GM19452 (cell line): Measurements from ENCODE around the gene EVA1B.

ENCODE experiments used
- ATAC-seq: cut with Tn5 transposase; IDR thresholded peaks from one replicate; pipeline ENCODE4 v1.9.1; 2021; ENCODE audit not compliant: unreplicated experiment

EVA1B gene

DNA sequence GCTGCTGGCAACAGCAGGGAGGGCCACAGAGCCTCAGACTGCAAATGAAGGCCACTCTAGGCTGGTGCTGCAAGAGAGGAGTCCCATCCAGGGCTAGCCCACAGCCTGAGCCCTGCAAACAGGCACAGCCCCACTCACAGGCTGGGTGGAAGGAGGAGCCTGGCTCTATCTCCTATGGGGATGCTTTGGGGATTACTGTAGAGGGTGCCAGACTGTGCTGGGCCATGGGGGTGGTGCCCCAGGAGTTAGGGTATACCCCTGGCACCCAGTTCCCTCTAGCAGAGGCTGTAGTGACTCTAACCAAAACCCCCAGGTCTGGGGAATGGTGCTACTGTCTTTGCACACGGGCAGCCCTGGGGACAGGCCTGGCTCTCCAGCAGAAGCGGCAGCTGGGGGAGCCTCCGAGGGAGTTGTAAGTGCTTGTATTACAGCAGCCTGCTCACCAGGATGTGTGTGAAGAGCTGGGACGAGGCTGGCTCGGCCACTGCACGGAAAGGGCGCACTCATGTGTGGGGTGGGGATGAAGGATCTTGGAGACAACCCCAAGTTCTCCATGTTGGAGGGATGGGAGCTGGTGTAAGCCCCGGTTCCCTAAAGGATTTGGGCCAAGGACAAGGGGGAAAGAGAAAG is 23.4 kb upstream of the EVA1B start:
- ATAC-seq: no peak

DNA sequence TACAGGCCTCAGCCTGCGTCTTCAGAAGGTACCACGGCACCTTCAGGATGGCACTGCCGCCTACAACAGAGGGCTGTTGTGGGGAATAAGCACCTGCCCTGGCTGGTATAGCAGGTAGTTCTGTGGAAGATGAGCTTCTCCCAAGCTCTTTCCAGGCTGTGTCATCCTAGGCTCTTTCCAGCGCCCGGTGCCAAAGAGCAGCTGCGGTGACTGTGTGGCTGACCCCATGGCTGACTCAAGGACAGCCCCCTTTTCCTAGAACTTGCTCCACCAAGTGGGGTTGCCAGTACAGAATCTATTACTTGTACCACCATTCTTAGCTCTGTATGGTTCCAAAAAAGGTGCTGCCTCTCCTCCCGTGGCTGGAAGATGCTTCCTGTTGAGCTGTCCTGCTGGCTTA is 21.9 kb upstream of the EVA1B start:
- ATAC-seq: no peak

DNA sequence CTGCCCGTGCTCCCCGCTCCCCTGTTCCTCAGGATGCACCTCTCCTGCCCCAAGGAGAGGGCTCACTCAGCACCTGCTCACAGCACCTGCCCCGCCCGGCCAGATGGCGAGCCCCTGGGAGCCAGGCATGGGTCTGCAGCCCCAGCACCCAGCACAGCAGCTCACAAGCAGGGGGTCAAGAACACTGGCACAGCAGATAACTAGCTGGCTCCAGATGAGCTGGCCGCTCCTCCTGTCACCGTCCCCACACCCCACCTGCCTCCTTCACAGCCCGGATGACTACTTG is 20.9 kb upstream of the EVA1B start:
- no peak for ATAC-seq

DNA sequence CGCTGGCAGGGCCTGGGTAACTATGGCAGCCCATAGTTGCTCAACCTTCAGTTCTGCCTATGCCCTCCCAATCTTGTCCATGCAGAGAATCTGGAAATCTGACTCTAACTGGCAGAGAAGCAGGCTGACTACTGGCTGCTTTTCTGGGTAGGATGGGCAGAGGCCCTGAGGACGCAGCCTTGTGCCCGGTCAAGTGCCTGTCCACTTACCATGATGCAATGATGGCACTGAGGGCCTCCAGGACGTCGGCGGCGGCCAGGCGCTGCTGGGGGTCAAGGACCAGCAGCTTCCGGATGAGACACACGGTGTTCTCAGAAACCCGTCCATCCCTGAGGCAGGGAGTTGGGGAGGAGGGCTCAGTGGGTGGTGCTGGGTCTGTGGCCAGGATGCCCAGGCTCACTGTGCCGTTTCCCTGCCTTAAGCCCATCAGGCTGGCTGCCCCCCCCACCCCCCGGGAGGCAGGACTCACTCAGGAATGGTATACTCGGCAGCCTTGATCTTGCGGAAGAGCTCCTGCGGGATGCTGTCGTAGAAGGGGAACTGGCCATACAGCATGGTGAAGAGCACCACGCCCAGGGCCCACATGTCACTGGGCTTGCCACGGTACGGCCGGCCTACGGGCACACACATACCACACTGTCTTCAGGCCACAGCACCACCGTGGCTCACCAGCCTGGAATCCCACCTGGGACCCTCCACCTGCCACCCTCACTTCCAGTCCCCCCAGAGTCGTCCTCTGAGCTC is 20.4 kb upstream of the EVA1B start:
- no peak for ATAC-seq

DNA sequence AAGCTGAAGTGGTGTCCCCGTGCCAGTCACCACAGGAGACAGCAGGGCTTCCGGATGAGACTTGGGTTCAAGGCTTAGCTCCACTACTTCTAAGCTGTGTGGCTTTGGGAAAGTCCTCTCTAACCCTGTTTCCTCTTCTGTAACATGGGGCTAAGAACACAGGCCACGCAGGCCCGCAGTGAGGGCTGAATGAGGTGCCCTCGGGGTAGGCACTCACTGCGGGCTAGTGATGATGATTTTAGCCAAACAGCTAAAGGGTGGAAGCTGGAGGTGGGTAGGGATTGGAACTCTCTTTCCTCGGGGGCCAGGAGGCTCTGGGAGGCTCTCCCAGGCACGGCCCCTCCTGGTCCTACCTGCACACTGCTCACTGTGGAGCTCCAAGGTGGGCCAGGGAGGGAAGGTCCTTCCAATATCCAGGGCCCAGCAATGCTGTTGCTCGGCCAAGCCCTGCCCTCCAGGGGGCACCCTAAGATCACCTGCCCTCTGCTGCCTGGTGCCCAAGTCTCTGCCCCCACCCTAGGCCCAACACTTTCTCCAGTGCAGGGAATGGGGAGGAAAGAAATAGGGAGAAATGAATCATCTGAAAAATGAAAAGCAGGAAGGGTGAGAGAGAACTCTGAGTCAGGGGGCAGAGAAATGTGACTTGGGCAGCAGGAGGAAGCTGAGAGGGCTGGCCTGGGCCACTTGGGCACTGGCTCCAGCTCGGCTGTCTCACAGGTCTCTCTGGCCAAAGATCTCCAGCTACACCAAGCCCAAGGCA is 19.2 kb upstream of the EVA1B start:
- no peak for ATAC-seq

DNA sequence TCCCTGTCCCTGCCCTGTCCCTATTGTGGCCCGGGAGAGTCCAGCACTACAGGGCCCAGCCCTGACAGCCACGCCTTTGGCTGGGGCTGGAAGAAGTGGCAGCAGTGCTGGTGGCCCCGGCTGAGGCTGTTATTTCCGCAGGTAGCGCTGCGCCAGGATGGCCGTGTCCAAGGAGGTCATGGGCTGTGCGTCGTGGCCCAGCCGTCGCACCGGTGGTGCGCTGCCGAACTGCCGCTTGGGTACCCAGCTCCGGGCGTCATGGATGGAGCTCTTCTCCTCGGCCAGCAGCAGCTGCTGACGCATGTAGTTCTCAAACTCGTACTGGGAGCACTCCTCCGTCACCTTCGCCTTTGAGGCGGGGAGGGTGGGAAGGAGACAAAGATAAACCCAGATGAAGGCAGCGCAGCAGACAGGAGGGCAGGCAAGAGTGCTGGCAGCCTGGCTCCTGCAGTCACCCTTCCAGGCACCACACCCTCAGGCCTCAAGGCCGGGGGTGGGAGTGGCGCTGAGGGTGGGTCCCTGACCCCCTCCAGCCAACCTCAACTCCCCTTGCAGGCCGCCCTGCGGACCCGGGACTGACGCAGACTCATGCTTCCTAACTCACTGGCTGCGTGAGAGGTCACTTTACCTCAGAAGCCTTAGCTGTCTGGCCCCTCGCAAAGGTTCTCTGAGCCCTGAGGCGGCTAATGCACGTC is 18.3 kb upstream of the EVA1B start:
- ATAC-seq: no peak

DNA sequence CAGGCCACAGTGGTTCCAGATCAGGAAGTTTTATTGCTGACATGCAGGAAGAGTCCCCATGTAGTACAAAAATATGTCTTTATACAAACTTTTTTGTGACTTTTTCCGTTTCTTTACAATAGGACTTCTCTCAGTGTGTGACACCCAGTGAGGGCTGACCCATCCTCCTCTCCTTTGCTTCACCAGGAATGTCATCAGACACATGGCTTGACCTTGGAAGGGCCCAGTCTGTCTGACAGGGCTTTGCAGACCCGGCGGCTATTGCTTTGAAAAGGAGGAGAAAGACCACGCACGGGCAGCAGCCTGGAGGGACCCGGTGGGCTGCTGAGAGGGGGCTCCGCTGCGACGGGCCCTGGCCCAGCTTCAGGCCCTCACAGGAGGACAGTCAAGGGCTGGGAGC is 16.2 kb upstream of the EVA1B start:
- no peak for ATAC-seq

DNA sequence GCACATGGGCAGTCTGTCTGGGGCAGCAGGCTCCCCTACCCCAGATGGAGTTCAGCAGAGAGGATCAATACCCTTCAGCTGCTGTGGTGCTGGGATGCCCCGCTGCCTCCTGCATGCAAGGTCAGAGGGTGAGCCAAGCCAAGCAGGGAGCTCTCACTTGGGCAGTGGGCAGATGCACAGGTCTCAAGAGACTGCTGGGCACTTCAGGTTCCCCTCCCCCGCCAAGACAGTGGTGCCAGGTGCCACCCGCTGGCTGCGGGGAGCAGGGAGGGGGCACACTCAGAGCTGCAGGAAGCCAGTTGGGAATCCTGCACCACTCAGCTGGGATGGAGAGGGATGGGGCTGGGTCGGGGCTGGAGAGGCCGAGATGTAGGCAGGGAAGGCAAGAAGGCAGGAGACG is 15.8 kb upstream of the EVA1B start:
- no peak for ATAC-seq

DNA sequence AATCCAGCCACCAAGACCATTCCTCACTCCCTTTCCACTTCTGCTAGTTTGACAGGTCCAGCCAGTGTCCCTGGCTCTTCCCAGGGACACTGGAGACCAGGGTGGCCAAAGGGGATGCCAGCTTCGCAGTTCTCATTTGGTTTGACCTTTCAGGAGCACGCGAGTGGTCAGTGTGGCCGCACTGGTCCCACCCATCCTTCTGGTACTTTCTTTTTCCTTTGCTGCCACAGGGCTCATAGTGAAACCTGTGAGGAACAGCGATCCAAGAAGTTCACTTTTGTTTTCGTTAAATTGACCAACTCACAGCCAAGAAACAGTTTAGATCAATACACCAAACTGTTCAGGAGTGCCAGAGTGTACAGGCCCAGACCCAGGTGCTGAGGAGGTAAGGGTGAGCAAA is 14.4 kb upstream of the EVA1B start:
- no peak for ATAC-seq

DNA sequence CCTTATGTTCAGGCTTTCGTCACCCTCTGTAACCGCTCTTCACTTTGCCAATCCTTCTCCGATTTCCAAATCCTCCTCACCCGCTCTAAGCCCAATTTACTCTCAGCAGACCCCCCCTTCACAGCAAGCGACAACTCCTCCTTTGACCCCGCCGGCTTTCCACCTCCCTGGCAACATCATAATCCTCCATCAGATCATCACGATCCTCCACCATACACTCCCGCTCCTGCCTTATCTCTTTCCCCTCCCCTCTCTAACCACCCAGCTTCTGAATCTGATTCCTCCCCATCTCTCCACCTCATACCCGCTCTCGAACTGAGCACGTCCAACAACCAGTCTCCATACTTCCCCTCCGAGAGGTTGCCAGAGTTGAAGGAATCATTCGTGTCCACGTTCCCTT is 7.5 kb upstream of the EVA1B start:
- ATAC-seq: no peak

DNA sequence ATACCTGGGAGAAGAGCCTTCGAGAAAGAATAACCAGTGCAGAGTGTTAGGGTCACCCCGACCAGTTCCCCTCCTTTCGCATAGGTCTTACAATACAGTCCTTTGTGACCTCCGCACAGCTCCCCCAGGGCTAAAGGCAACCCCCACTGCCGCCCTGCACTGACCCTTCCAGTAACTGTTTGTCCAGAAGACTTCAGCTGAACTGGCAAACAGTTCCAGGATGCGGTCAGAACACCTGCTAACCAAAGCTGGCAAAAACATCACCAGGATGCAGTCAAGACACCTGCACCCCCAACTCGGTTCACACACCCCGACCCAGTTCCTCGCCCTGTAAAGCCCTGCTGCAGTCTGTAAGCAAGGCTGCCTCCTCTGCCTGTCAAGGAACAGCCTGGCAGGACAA is 6.4 kb upstream of the EVA1B start:
- ATAC-seq: no peak

DNA sequence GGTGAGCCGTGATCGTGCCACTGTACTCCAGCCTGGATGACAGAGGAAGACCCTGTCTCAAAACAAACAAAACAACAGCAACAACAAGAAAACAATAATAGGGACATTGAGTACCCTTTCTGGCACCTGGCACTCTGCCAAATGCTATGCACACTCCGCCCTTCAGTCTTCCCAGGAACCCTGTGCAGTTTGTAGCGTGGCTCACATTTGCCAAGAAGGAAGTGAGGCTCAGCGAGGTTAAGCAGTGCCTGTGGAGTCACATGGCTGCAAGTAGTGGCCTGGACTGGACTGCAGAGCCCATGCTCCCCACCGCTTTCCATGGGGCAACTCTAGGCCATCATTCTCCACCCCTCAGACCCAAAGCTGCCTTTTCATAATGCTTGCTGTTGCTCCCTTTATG is 5.3 kb upstream of the EVA1B start:
- no peak for ATAC-seq

DNA sequence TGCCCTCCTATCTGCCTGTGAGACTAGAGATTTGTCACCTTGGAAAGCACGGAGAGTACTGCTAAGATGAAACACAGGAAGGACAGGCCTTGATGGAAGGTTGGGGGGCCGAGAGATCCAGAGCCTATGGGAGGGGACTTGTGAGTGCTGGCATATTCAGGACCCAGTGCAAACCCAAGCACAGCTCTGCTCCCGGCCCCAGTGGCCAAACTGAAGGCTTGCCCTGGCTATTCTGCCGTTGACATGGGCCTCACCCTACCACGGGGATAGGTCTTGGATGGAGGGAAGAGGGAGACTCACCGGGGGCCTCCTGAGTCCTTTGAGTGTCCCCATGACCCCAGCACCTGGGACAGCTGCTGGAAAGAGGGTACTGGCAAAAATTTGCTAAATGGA is 4.6 kb upstream of the EVA1B start:
- ATAC-seq: no peak

DNA sequence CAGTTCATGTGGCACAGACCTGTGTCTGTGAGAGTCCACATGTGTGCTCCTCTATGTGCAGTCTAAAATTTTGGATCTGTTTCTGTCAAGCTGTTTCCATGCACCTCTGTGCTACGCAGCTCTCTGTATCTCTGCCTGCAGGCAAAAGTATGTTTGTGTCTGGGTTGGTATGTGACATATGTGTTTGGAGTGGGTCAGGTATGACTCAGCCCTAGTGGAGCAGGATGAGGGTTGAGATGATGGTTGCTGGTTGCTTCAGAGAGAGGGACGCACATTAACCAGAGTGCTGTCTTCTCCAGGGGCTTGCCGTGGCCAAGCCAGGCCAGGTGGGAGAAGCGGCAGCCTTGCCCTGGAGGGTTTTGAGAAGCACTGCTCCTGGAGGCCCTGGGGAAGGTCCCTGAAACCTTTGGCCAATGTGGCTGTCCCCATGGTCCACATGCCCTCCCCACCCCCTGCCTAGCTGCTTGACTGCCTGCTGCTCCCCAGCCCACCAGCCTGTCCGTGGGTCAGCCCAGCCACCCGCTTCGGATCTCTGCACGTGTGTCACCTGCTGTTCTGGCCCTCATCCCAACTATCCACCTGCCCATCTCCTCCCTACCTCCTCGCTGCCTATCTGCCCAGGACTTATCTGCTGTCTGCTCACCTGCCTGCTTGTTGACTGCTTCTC is 4.1 kb upstream of the EVA1B start:
- ATAC-seq: no peak

DNA sequence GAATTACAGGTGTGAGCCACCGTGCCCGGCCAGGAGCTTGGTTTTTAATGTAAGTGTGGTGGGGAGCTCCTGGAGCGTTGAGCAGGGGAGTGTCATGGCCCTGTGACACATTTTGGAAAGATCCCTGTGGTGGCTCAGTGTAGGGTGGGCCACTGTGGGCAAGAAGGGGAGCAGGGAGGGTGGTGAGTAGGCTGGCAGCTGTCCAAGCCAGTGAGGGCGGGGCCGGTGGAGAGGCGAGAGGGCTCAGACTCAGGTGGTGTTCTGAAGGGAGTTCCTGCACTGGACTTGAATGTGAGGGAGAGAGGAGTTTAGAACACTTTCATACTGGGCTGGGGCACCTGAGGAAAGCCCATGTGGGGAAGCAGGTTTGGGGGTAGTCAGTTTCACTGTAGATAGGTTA is 3.1 kb upstream of the EVA1B start:
- no peak for ATAC-seq

DNA sequence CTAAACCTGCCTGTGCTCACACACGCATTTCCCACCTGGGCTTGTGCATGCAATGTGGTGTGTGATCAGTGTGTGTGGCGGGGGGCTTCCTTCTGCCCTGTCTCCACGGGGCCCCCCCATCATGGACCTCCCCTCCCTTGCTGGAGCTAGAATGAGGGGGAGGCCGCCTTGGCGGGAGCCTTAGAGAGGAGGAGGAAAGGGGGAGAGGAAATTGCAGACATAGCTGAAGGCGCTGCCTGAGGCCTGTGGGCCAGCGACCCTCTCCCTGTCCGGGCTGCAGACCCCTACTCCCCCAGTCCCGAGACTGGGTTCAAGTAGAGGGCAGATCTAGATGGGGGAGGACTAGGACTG is 883 bp upstream of the EVA1B start:
- ATAC-seq: no peak

DNA sequence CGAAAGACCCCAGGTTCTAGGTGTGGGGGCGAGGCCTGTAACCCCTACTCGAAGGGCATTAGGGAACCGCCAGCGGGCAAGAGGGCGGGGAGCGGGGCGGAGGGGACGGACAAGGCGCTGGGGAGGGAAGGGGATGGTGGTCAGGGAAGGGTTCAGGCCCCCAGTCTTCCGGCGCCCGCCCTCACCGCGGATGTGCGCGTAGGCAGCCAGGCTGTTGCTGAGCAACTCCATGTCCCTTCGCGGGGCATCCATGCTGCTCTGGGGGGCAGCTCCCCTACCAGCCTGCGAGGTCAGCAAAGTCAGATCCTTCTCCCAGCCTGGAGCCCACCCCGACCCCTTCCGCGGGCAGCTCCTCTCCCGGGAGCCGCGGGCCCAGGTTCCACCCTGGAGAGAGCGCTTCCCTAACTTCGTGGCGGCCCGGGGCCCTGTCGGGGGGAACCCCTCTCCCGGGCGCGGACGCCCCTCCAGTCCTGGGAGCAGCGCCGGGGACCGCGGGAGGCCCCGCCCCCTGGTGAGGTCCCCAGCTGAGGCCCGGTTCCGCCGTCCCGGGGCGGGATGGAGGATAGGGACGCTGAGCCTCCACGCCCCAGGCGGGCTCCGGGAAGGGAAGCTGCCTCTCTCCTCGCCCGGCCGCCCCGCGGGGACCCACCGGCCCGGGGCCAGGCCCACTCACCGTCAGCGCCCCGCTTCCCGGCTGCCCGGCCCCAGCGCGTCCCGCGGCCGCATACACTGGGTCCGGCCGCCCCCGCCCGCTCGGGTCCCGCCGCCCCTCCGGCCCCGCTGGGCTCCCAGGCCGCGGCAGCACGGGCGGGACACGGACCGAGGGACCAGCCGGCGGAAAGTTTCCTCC is 434 bp downstream of the EVA1B start:
- no peak for ATAC-seq

DNA sequence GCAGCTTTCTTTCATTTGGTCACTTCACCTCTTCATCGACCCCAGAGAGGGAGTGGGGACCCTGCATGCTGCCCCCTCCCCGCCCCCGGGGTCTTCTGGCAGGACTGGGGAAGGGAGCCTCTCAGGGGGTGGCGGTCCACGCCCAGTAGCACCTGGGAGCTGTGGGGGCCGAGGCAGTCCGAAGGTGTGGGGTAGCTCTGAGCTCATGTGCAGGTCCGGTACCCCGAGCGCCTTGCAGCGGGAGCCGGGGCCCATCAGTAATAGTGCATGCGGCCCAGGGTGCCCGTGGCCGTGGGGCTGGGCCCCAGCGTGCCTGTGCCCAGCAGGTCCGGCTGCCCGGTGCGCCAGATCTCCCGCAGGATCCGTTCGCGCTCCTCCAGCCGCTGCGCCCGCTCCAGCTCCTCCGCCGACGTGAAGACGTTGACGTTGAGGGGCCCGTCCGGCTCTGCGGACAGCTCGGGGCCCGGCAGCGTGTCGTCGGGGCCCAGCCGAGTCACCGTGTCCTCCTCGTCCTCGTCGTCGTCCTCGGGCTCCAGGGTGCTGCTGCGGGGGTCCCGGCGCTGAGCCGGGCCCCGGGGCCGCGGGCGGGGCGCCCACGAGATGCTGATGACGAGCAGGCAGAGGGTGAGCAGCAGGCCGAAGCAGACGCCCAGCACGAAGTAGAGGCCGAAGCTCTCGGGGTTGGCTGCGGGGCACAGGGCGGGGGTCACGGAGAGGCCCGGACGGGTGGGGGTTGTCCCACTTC is 1.2 kb downstream of the EVA1B start:
- no peak for ATAC-seq

DNA sequence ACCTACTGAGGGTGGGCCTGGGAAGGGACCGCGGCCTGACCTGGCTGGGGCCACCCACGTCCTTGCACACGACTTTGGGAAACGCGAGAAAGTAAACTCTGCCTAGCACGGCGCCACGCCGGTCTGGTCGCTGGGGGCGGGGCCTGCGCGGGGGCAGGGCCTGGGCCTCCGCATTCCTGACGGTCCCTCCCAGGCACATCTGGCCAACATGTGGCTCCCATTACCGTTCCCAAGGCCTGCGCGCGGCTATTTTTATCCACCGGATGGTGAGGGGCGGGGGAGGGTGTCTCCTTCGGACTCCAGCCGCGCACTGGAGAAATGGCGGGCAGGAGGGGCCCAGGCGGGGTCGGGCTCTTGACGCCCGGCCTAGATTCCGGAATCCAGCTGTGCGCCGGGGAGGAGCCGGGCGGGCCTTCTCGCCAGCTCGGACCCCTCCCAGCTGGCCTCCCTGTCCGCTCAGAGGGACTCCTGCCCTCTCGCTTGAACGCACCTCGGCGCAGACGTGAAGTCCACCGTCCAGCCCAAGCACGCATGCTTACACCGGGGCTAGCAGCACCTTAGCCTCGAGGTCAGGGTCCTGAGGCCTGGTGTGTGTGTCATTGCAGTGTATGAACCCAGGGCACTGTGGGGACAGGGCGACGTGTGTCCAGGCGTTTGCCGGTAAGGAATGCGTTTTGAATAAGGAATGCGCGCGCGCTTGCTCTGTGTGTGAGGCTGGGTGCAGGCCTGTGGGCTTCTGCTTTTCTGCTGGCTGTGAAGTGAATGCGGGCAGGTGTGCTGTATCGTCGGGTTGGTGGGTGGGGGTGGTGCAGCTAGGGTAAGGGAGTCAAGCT is 2.1 kb downstream of the EVA1B start:
- no peak for ATAC-seq
